ENCODE data around the gene SRP9. TPM values are rescaled to one million over a fixed set of nuclear protein-coding genes. Genes with fewer than 3 reads are reported as not detected.

SRP9 gene
- total RNA-seq, 1 experiment from 2014 or later, result 306 TPM

GRCh38 chr1:225774281-225775147 lies 3.1 kb upstream of the SRP9 start:
- Histone ChIP-seq H3K9me3 (ENCODE audit: low read length) (no peaks in the 10 kb centered on the region), H3K36me3 (ENCODE audit: low read depth, low read length) (peaks cover 3% of the 10 kb centered on the region), H3K4me2 (ENCODE audit: low read length) (no peak overlapping the region), H3F3A (ENCODE audit: low read length, unreplicated experiment) (peaks cover 9% of the 10 kb centered on the region), H3K9ac (ENCODE audit: low read length) (no peak overlapping the region), H3K4me3 (ENCODE audit: low read length) (no peak overlapping the region), H3K27me3 (ENCODE audit: low read length) (no peaks in the 10 kb centered on the region), H2AFZ (ENCODE audit: low read length) (no peak overlapping the region), H3K4me1 (ENCODE audit: insufficient read depth, low read length) (peaks cover 41% of the 10 kb centered on the region), H3K9me2 (replicated peaks; ENCODE audit: low read length) (no peaks in the 10 kb centered on the region), H3K79me2 (ENCODE audit: low read length) (peaks cover 28% of the 10 kb centered on the region), H3K27ac (ENCODE audit: low read length) (no peak overlapping the region), H4K20me1 (ENCODE audit: low read length) (peaks cover 12% of the 10 kb centered on the region)
- intact Hi-C loops (cut with micrococcal nuclease), result loop anchor here (5.0 kb wide), 1 partner anchor 108 kb away; the partner anchor contains the start of gene TMEM63A
- no TSS peak for BruUV-seq (replicated peaks)
- no peak for TF ChIP-seq EZH2 (IDR thresholded peaks at IDR 0.05; ENCODE audit: low read length, unreplicated experiment)
- no peak for TF ChIP-seq CTCF (conservative IDR thresholded peaks at IDR 0.05; ENCODE audit: low read depth, low read length)
- TF ChIP-seq EZH2phosphoT487 (IDR thresholded peaks at IDR 0.05; ENCODE audit: borderline replicate concordance, low read length), result no peak
- no peak for DNase-seq
- ATAC-seq, result no peak
- CTCF ChIA-PET, result no interaction called here
- POLR2A ChIA-PET (ENCODE audit: unreplicated experiment), result no interaction called here

- Histone ChIP-seq H3F3A (ENCODE audit: low read length, unreplicated experiment) (peaks cover 9% of the 10 kb centered on the region), H3K4me2 (ENCODE audit: low read length) (peak overlapping the region; percentile 90), H3K4me1 (ENCODE audit: insufficient read depth, low read length) (peaks cover 53% of the 10 kb centered on the region), H3K4me3 (ENCODE audit: low read length) (no peak overlapping the region; the same call in 1 of the 2 replicates), H3K27me3 (ENCODE audit: low read length) (no peaks in the 10 kb centered on the region), H3K9me3 (ENCODE audit: low read length) (no peaks in the 10 kb centered on the region), H3K79me2 (ENCODE audit: low read length) (peaks cover 45% of the 10 kb centered on the region), H3K9ac (ENCODE audit: low read length) (no peak overlapping the region), H4K20me1 (ENCODE audit: low read length) (peaks cover 27% of the 10 kb centered on the region), H3K36me3 (ENCODE audit: low read depth, low read length) (peaks cover 9% of the 10 kb centered on the region), H3K9me2 (replicated peaks; ENCODE audit: low read length) (no peaks in the 10 kb centered on the region), H2AFZ (ENCODE audit: low read length) (no peak overlapping the region), H3K27ac (ENCODE audit: low read length) (no peak overlapping the region)
- TF ChIP-seq EZH2phosphoT487 (IDR thresholded peaks at IDR 0.05; ENCODE audit: borderline replicate concordance, low read length) (no peak), EZH2 (IDR thresholded peaks at IDR 0.05; ENCODE audit: low read length, unreplicated experiment) (no peak), CTCF (conservative IDR thresholded peaks at IDR 0.05; ENCODE audit: low read depth, low read length) (no peak)
- CTCF ChIA-PET, result no interaction called here
- DNase-seq, result no peak
- intact Hi-C loops (cut with micrococcal nuclease), result loop anchor here (5.0 kb wide), 1 partner anchor 106 kb away; the partner anchor contains the start of gene TMEM63A
- no TSS peak for BruUV-seq (replicated peaks)
- no peak for ATAC-seq
- POLR2A ChIA-PET (ENCODE audit: unreplicated experiment), result no interaction called here
Measured at GRCh38 chr1:225776294-225776693, 1.3 kb upstream of the SRP9 start.
